Ascending aorta (tissue), 2 donors: ENCODE measurements around the gene GLIPR1L1. TPM values are rescaled to one million over a fixed set of nuclear protein-coding genes. Genes with fewer than 3 reads are reported as not detected.

Experiments
- DNase-seq, 2 donors: peaks; one replicate each; pipeline ENCODE4 v3.0.0-alpha.2; 2019; ENCODE audit warnings: low spot score in 2 of 2
- H3K27ac ChIP-seq, 2 donors: fragments of 200-600 bp; sonication (generic); one replicate each; pipeline ENCODE4 v1.5.1; 2016 to 2017; ENCODE audit warnings: mild to moderate bottlenecking in 1 of 2
- H3K27me3 ChIP-seq: fragments of 200-600 bp; sonication (generic); one replicate; pipeline ENCODE4 v1.5.1; 2017
- H3K36me3 ChIP-seq, 2 donors: fragments of 200-600 bp; sonication (generic); one replicate each; pipeline ENCODE4 v1.5.1; 2016
- H3K4me1 ChIP-seq, 2 donors: fragments of 200-600 bp; sonication (generic); one replicate each; pipeline ENCODE4 v1.5.1; 2016 to 2017; ENCODE audit warnings: mild to moderate bottlenecking in 1 of 2
- H3K4me3 ChIP-seq, 2 donors: fragments of 200-600 bp; sonication (generic); one replicate each; pipeline ENCODE4 v1.5.1; 2016 to 2017; ENCODE audit warnings: mild to moderate bottlenecking in 1 of 2
- H3K9me3 ChIP-seq, 2 donors: fragments of 200-600 bp; sonication (generic); one replicate each; pipeline ENCODE4 v1.5.1; 2016
- intact Hi-C: fragments of 100-400 bp; cut with DNase I; formaldehyde crosslinking; loops from one replicate; pipeline ENCODE4 v1.15.1; 2023
- total RNA-seq: library from RNA; depleted of rRNA; stranded (reverse); fragments of >200 nt; gene quantifications from one replicate; pipeline ENCODE4 v1.1.0, GENCODE V29; 2016
- TF ChIP-seq, protein P1 (sequence below), 3 experiments: fragments of 200-600 bp in 2 of 3; fragments of 450-650 bp in 1 of 3; sonication (generic) in 2 of 3; IDR thresholded peaks; one replicate each; pipeline ENCODE4 v1.5.1; 2016 to 2019; ENCODE audit warnings: antibody characterized with exemption in 3 of 3, mild to moderate bottlenecking in 1 of 3, moderate library complexity in 1 of 3

The GLIPR1L1 gene
- total RNA-seq, 1 donor from 2014 or later: not detected

DNA sequence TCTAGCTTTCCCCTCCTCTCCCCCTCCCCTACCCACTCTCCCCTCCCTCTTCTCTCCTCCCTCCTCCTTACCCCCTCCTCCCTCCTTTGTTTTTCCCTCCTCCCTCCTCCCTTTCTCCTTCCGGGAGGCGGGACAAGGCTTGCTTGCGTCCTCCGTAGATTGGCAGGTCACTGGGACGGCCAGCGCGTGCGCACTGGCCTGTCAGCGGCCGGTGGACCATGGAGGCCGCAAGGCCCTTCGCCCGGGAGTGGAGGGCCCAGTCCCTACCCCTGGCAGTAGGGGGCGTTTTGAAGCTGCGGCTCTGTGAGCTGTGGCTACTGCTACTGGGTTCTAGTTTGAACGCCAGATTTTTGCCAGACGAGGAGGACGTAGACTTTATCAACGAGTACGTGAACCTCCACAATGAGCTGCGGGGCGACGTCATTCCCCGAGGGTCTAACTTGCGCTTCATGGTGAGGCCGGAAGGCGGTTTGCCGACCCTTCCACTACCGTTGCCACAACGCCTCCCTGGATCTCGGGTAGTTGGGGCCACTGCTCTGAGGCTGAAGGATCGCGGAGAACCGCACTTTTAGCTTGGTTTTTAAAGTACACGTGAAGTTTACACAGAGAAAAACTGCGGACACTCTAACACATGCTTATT lies 56.5 kb downstream of the GLIPR1L1 start, which contains the start of gene GLIPR1L2:
TSS of gene GLIPR1L2 (plus strand) at position 191 of the 640 bp plus-strand sequence. CDS start at position 219, 28 bp downstream.
- H3K9me3 ChIP-seq: no peaks in the 10 kb centered on the region
- peak within 1 kb of the TSS; percentile 95 to 97 for H3K27ac ChIP-seq
- TF ChIP-seq, protein P1, sequence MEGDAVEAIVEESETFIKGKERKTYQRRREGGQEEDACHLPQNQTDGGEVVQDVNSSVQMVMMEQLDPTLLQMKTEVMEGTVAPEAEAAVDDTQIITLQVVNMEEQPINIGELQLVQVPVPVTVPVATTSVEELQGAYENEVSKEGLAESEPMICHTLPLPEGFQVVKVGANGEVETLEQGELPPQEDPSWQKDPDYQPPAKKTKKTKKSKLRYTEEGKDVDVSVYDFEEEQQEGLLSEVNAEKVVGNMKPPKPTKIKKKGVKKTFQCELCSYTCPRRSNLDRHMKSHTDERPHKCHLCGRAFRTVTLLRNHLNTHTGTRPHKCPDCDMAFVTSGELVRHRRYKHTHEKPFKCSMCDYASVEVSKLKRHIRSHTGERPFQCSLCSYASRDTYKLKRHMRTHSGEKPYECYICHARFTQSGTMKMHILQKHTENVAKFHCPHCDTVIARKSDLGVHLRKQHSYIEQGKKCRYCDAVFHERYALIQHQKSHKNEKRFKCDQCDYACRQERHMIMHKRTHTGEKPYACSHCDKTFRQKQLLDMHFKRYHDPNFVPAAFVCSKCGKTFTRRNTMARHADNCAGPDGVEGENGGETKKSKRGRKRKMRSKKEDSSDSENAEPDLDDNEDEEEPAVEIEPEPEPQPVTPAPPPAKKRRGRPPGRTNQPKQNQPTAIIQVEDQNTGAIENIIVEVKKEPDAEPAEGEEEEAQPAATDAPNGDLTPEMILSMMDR (IDR thresholded peaks at IDR 0.05): peak; percentile 76 to 84 (median 79)
- no peaks in the 10 kb centered on the region for H3K36me3 ChIP-seq
- peak; percentile 89 to 98 for DNase-seq
- peak within 1 kb of the TSS; percentile 63 to 76 for H3K4me3 ChIP-seq
- no peaks in the 10 kb centered on the region for H3K27me3 ChIP-seq
- intact Hi-C loops: loop anchor here (1.0 to 10.0 kb wide), 4 partner anchors 89 to 1674 kb away; partner anchors contain the start of genes E2F7, GLIPR1 and KRR1
- H3K4me1 ChIP-seq: peaks cover 0 to 8% of the 10 kb centered on the region in 2 donors

DNA sequence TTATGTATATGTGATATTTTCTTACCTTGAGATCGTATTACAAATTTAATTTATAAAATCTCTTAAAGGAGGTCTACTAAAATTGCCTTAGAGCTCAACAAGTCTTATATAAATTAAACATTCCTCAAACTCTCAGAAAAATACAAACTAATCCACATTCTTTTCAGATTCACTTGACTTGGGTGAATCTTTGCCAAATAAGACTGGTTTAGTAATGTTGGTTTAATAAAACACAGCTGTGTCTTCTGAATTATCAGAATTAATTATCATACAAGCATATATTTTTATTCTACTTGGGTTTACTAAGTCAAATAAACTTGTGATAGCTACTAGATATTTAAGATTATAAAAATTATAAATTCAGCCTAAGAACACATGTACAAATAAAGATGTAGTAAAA lies 69.8 kb downstream of the GLIPR1L1 start:
- no peaks in the 10 kb centered on the region for H3K9me3 ChIP-seq
- intact Hi-C loops: no loop called here
- TF ChIP-seq, protein P1 (IDR thresholded peaks at IDR 0.05): no peak

DNA sequence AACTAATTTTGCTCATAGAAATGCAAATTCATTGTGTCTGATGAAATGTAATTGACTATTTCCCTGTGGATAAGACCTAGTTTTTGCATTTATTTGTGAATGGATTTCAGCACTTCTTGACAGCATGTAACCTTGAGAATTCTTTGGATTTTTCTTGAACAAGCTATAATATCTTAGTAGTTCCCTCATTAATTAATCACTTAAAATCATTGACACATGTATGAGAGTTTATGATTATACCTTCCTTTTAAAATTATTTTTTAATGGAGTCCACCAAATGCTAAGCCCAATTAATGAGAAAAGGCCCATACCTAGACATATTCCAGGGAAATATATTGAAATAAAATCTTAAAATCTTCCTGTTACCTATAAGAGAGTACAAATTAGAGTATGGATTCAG lies 73.2 kb downstream of the GLIPR1L1 start:
- H3K27ac ChIP-seq: no peak overlapping the region
- H3K9me3 ChIP-seq: no peaks in the 10 kb centered on the region
- intact Hi-C loops: no loop called here
- no peaks in the 10 kb centered on the region for H3K27me3 ChIP-seq
- DNase-seq: no peak
- no peak overlapping the region for H3K4me3 ChIP-seq
- TF ChIP-seq, protein P1 (IDR thresholded peaks at IDR 0.05): no peak
- H3K4me1 ChIP-seq: no peaks in the 10 kb centered on the region
- no peaks in the 10 kb centered on the region for H3K36me3 ChIP-seq

More for the DNA sequence above, 69.8 kb downstream of the GLIPR1L1 start:
- DNase-seq: no peak
- Histone ChIP-seq H3K4me1 (no peaks in the 10 kb centered on the region), H3K27ac (no peak overlapping the region), H3K4me3 (no peak overlapping the region), H3K36me3 (no peaks in the 10 kb centered on the region), H3K27me3 (no peaks in the 10 kb centered on the region)

DNA sequence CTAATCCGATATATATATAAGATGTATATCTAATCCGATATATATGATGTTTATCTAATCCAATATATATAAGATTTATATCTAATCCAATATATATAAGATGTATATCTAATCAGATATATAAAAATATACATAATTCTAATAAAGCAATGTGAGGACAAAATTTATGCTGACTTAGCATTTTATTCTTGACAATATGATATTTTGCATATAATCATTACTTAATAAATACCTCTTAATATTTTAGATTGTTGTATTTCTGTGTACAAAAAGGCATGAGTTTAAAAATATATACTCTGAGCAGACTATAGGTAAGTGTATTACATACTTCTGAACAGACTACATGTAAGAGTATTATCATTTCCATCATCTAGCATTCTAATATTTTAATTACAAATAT lies 75.4 kb downstream of the GLIPR1L1 start:
- intact Hi-C loops: no loop called here
- TF ChIP-seq, protein P1 (IDR thresholded peaks at IDR 0.05): no peak

DNA sequence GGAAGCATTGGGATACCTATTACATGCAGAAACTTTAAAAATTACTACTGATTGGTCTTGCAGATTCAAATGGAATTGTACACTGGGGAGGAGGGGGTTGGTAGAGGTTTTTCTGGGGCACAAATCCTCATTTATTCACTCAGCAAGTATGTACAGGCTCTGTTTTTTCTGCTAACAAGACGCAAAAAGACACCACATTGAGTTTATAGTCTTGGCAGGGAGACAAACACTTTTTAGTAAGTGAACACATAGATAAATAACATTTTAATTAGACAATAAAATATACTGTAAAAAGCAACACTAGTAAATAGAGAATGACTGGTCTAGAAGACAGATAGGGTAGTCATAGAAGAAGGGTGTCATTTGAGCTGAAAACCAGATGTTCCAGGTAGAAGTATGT lies 80.2 kb downstream of the GLIPR1L1 start:
- intact Hi-C loops: no loop called here
- TF ChIP-seq, protein P1 (IDR thresholded peaks at IDR 0.05): no peak
- DNase-seq: no peak

More for the DNA sequence above, 75.4 kb downstream of the GLIPR1L1 start:
- H3K36me3 ChIP-seq: no peaks in the 10 kb centered on the region
- H3K27me3 ChIP-seq: no peaks in the 10 kb centered on the region
- peaks cover 0 to 3% of the 10 kb centered on the region in 2 donors for H3K4me1 ChIP-seq
- no peaks in the 10 kb centered on the region for H3K9me3 ChIP-seq
- no peak for DNase-seq
- H3K27ac ChIP-seq: no peak overlapping the region
- H3K4me3 ChIP-seq: no peak overlapping the region

More for the DNA sequence above, 80.2 kb downstream of the GLIPR1L1 start:
- peaks cover 0 to 4% of the 10 kb centered on the region in 2 donors for H3K4me1 ChIP-seq
- H3K36me3 ChIP-seq: no peaks in the 10 kb centered on the region
- no peaks in the 10 kb centered on the region for H3K27me3 ChIP-seq
- no peak overlapping the region for H3K4me3 ChIP-seq
- H3K27ac ChIP-seq: no peak overlapping the region
- H3K9me3 ChIP-seq: no peaks in the 10 kb centered on the region
